Lung (tissue), 12 donors: ENCODE measurements around the gene IGFBP7. TPM values are rescaled to one million over a fixed set of nuclear protein-coding genes. Genes with fewer than 3 reads are reported as not detected.
A peak's percentile ranks its signal among the peaks of the same experiment; 100 is the strongest.
"Not testable (repeated sequence)": the region's sequence is repeated elsewhere in the genome, so short reads cannot be mapped to it uniquely, and the experiment has no call there.

Experiments used
- ATAC-seq: fragments of 200-7000 bp; cut with Tn5 transposase; one replicate; pipeline ENCODE4 v1.9.1; 2020; ENCODE audit warnings: moderate number of reproducible peaks; ENCODE audit not compliant: insufficient read depth, low FRiP score
- DNase-seq, 3 donors: peaks; one replicate each; pipeline ENCODE4 v3.0.0-alpha.2; 2013 to 2017
- H3K27ac ChIP-seq, 2 donors: one replicate each; pipeline ENCODE4 v1.5.1; 2013; ENCODE audit warnings: mild to moderate bottlenecking in 2 of 2, moderate library complexity in 2 of 2, control low read depth in 1 of 2, inconsistent platforms in 1 of 2, low read depth in 1 of 2, low read length in 1 of 2
- H3K27me3 ChIP-seq, 3 donors: one replicate each; pipeline ENCODE4 v1.5.1; 2013; ENCODE audit warnings: low read length in 2 of 3; ENCODE audit not compliant: control insufficient read depth in 3 of 3, insufficient read depth in 3 of 3
- H3K36me3 ChIP-seq, 4 donors: one replicate each; pipeline ENCODE4 v1.5.1; 2013; ENCODE audit warnings: low read length in 4 of 4, mild to moderate bottlenecking in 1 of 4, moderate library complexity in 1 of 4; ENCODE audit not compliant: control insufficient read depth in 4 of 4, insufficient read depth in 4 of 4
- H3K4me1 ChIP-seq, 5 donors: one replicate each; pipeline ENCODE4 v1.5.1; 2013; ENCODE audit warnings: low read length in 5 of 5, mild to moderate bottlenecking in 2 of 5, moderate library complexity in 1 of 5; ENCODE audit not compliant: control insufficient read depth in 5 of 5, insufficient read depth in 5 of 5
- H3K4me3 ChIP-seq: one replicate; pipeline ENCODE4 v1.5.1; 2013; ENCODE audit warnings: mild to moderate bottlenecking, control low read depth, moderate library complexity
- H3K9ac ChIP-seq, 2 donors: one replicate each; pipeline ENCODE4 v1.5.1; 2013; ENCODE audit warnings: low read length in 2 of 2, control low read depth in 1 of 2; ENCODE audit not compliant: insufficient read depth in 1 of 2
- H3K9me3 ChIP-seq, 4 donors: one replicate each; pipeline ENCODE4 v1.5.1; 2013; ENCODE audit warnings: low read length in 3 of 4, mild to moderate bottlenecking in 1 of 4, moderate library complexity in 1 of 4; ENCODE audit not compliant: control insufficient read depth in 4 of 4, insufficient read depth in 3 of 4
- CTCF ChIP-seq: IDR thresholded peaks from 2 replicates; pipeline ENCODE4 v1.5.1; 2012; ENCODE audit warnings: mild to moderate bottlenecking; ENCODE audit errors: control extremely low read depth, extremely low read depth
- WGBS, 2 donors: extraction: QIAGEN DNeasy Blood & Tissue Kit; methylation state at CpG; one replicate each; pipeline ENCODE4 v1.1.7; 2013; 5-methylcytosine and 5-hydroxymethylcytosine counted together
- polyA plus RNA-seq, 2 donors: library from polyadenylated mRNA; stranded (reverse); fragments of 200-250 nt; gene quantifications; one replicate each; pipeline ENCODE4 v1.2.1, GENCODE V29; 2013
- total RNA-seq, 2 donors: library from RNA; depleted of rRNA in 1 of 2; stranded (reverse); fragments of >200 nt in 1 of 2; gene quantifications; one replicate each; pipeline ENCODE4 v1.2.1, GENCODE V29; 2014 to 2021
- donor health status: control.
- donor health status: control.
- donor health status: Bipolar disorder and iron deficiency.
- donor health status: healthy.
- donor health status: DM: yes; HTN: yes; CAD: no.

Gene IGFBP7
- total and polyA plus RNA-seq, 4 donors: 212 to 517 (median 399) TPM

DNA sequence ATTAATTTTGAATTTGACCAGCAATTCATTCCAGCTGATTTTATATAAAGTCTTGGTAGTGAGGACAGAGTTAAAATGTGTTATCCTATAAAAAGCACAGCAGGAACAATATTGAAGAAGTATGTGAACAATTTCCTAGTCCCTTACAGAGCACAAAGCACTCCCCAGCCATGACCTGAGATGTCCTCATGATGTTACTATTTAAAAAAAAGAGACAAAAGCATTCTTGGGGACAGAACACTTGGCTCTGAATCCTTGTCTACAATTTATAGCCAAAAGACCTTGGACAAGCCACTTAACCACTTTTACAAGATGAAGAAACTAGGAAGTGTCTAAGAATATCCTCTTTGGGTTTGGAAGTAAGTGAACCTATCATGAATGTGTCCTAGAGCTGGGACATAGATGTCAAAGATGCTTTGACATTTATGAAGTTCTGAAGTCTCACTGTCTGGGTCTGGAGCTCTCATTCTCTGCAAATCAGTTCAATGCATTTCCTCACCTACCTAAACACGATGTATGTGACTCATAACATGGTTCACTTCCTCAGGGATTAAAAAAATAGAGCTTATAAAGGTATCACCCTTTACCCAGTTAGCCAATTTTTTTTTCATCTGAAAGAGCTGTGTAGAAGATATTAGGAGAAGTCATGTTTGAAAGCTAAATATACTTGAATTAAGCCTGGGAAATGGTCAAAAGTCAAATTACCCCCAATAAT, 61.4 kb downstream of the IGFBP7 start:
- Histone ChIP-seq H3K9me3 (peaks cover 0 to 2% (median 0%) of the 10 kb centered on the region in 4 donors), H3K9ac (no peak overlapping the region), H3K36me3 (peaks cover 0 to 1% (median 0%) of the 10 kb centered on the region in 4 donors), H3K27me3 (no peaks in the 10 kb centered on the region), H3K27ac (peak overlapping the region in 1 of 2 donors; percentile 60), H3K4me1 (peaks cover 6 to 62% (median 7%) of the 10 kb centered on the region in 5 donors), H3K4me3 (no peak overlapping the region)
- DNase-seq: no peak
- 0 to 69% methylated on average over 1 of the region's 1 CpG for WGBS, 2 donors
- no peak for TF ChIP-seq CTCF
- no peak for ATAC-seq

GRCh38 chr4:57047046-57047445, 63.1 kb downstream of the IGFBP7 start:
- peaks cover 3 to 58% (median 17%) of the 10 kb centered on the region in 5 donors for H3K4me1 ChIP-seq
- not testable (repeated sequence) for H3K9me3 ChIP-seq, DNase-seq, H3K36me3 ChIP-seq, H3K27me3 ChIP-seq, ATAC-seq, H3K4me3 ChIP-seq, H3K9ac ChIP-seq
- WGBS, 2 donors: 97 to 98% methylated on average over 6 of the region's 6 CpGs
- H3K27ac ChIP-seq: peak overlapping the region in 1 of 2 donors; percentile 56

DNA sequence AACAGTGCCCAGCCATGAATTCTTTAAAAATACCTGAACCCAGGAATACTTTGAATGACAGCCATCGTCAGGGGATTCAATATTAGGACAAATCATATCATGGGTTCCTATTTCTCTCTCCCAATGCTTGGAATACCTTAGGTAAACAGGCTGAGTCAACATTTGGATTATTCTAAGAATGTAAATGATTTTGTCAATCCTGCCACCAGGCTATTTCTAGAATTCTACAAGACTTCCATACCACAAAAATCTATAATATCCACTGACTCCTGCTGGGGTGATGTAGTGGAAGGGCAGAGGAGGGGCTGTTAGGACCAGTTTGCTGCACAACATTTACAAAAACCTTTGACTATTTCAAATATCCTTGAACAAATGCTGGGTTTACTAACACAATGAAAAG, 65.2 kb downstream of the IGFBP7 start:
- Histone ChIP-seq H3K27ac (peak overlapping the region in 1 of 2 donors; percentile 67), H3K4me1 (peaks cover 0 to 47% (median 21%) of the 10 kb centered on the region in 5 donors), H3K9me3 (peaks cover 0 to 2% (median 0%) of the 10 kb centered on the region in 4 donors), H3K4me3 (no peak overlapping the region), H3K9ac (no peak overlapping the region), H3K36me3 (no peaks in the 10 kb centered on the region), H3K27me3 (no peaks in the 10 kb centered on the region)
- DNase-seq: no peak
- TF ChIP-seq CTCF: no peak
- ATAC-seq: no peak
- WGBS, 2 donors: 76 to 93% methylated on average over 1 of the region's 1 CpG

GRCh38 chr4:57044279-57044678, 65.9 kb downstream of the IGFBP7 start:
- ATAC-seq: no peak
- Histone ChIP-seq H3K9me3 (peaks cover 0 to 2% (median 0%) of the 10 kb centered on the region in 4 donors), H3K36me3 (no peaks in the 10 kb centered on the region), H3K27ac (peak overlapping the region in 1 of 2 donors; percentile 79), H3K4me3 (no peak overlapping the region), H3K4me1 (peaks cover 0 to 40% (median 21%) of the 10 kb centered on the region in 5 donors), H3K9ac (no peak overlapping the region), H3K27me3 (no peaks in the 10 kb centered on the region)
- WGBS, 2 donors: 75 to 86% methylated on average over 1 of the region's 1 CpG
- no peak for DNase-seq
- TF ChIP-seq CTCF: no peak
